ENCODE measurements around the gene NMRAL1. TPM values are rescaled to one million over a fixed set of nuclear protein-coding genes. Genes with fewer than 3 reads are reported as not detected.

Gene NMRAL1
- total and polyA plus RNA-seq, 2 experiments from 2014 or later: 37.4 to 44.2 TPM

DNA sequence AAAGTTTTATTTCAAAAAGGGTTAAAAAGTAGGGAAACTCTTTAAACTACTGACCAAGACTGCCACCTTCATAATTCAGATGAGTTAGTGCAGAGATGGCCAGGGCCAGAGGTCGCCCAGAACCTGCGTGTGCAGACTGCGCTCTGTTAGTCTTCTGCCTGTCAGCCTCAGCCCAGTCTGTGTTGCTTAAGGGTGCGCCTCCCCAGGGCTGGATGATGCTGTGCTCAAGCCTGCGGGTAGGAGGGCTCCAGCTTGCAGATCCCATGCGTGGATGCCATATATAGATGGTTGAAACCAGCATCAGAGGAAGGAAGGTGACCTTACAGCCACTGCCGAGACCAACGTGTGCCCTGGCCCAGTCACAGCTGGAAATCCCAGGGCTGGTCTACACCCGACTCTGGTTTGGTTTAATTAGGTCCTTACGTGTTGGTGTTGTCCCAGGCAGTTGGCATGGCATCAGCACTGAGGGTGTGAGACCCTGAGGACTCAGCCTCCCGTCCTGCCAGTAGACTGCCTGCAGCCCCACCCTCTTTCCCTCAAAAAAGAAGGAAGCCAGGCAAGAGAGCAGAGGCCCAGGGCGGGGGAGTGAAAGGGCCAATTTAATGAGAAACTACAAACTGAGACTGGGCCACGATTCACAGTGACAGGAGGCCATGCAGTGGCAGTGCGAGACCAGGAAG is 36.5 kb upstream of the NMRAL1 start:
- Histone ChIP-seq H3K79me2 (ENCODE audit: insufficient read depth) (peaks cover 3% of the 10 kb centered on the region; the same call in 1 of the 2 replicates), H4K20me1 (ENCODE audit: insufficient read depth) (no peaks in the 10 kb centered on the region), H3K36me3 (ENCODE audit: low read depth) (0 out of 2 replicates have a peak, but pooled peaks cover 4% of the 10 kb centered on the region), H3K4me1 (ENCODE audit: insufficient read depth) (no peaks in the 10 kb centered on the region), H3K4me3 (no peak overlapping the region), H3F3A (ENCODE audit: insufficient read depth) (no peaks in the 10 kb centered on the region), H2AFZ (no peak overlapping the region), H3K9ac (no peak overlapping the region), H3K27me3 (replicated peaks; ENCODE audit: insufficient read depth) (no peaks in the 10 kb centered on the region), H3K9me2 (ENCODE audit: insufficient read depth) (no peaks in the 10 kb centered on the region), H3K4me2 (ENCODE audit: unreplicated experiment) (no peak overlapping the region), H3K9me3 (ENCODE audit: low read depth) (no peaks in the 10 kb centered on the region), H3K27ac (no peak overlapping the region)
- DNase-seq: no peak
- in situ Hi-C loops (cut with MboI): no loop called here
- TF ChIP-seq EZH2 (IDR thresholded peaks at IDR 0.05; ENCODE audit: insufficient read depth, poor library complexity, severe bottlenecking): no peak
- TF ChIP-seq EZH2phosphoT487 (IDR thresholded peaks at IDR 0.05; ENCODE audit: insufficient read depth, low read depth): no peak
- WGBS, 2 experiments (ENCODE audit: low coverage in 1 of 2, low lambda C conversion rate in 2 of 2, missing lambda C conversion rate in 2 of 2): 55% methylated on average over 12 to 14 of the region's 14 CpGs

DNA sequence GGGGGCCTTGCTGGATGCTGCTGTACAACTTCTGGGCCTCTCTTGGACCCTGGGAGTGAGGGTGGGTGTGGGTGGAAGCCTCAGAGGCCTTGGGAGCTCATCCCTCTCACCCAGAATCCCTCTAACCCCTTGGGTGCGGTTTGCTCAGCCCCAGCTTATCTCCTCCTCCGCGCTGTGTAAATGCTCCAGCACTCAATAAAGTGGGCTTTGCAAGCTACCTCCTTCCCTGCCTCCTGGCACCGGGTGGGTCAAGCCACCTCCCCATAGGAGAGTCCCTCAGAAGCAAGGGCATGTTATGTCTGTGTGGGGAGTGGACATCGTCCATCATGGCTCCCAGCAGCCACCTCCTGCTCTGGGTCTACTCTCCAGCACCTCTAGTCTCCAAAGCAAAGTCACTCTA is 35.7 kb upstream of the NMRAL1 start:
- in situ Hi-C loops (cut with MboI): no loop called here
- Histone ChIP-seq H3K4me1 (ENCODE audit: insufficient read depth) (no peaks in the 10 kb centered on the region), H3K9me2 (ENCODE audit: insufficient read depth) (no peaks in the 10 kb centered on the region), H3F3A (ENCODE audit: insufficient read depth) (no peaks in the 10 kb centered on the region), H3K4me2 (ENCODE audit: unreplicated experiment) (no peak overlapping the region), H3K9ac (no peak overlapping the region), H2AFZ (no peak overlapping the region), H3K27me3 (replicated peaks; ENCODE audit: insufficient read depth) (no peaks in the 10 kb centered on the region), H3K9me3 (ENCODE audit: low read depth) (no peaks in the 10 kb centered on the region), H3K4me3 (no peak overlapping the region), H3K79me2 (ENCODE audit: insufficient read depth) (peaks cover 10% of the 10 kb centered on the region; the same call in 1 of the 2 replicates), H3K36me3 (ENCODE audit: low read depth) (0 out of 2 replicates have a peak, but pooled peaks cover 4% of the 10 kb centered on the region), H3K27ac (no peak overlapping the region), H4K20me1 (ENCODE audit: insufficient read depth) (no peaks in the 10 kb centered on the region)
- 76 to 77% methylated on average over 5 of the region's 5 CpGs for WGBS, 2 experiments (ENCODE audit: low coverage in 1 of 2, low lambda C conversion rate in 2 of 2, missing lambda C conversion rate in 2 of 2)
- TF ChIP-seq EZH2phosphoT487 (IDR thresholded peaks at IDR 0.05; ENCODE audit: insufficient read depth, low read depth) (no peak), EZH2 (IDR thresholded peaks at IDR 0.05; ENCODE audit: insufficient read depth, poor library complexity, severe bottlenecking) (no peak)
- no peak for DNase-seq

DNA sequence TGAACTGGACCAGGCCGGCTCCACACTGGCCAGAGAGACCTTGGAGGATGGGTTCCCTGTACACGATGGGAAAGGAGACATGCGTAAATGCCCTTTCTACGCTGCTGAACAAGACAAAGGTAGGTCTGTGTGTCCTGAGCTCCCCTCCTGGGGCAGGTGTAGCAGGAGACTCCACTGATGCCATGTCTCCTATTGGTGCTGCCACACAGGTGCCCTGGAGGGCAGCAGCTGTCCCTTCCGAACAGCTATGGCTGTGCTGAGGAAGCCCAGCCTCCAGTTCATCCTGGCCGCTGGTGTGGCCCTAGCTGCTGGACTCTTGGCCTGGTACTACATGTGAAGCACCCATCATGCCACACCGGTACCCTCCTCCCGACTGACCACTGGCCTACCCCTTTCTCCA is 35.0 kb upstream of the NMRAL1 start:
- TF ChIP-seq EZH2 (IDR thresholded peaks at IDR 0.05; ENCODE audit: insufficient read depth, poor library complexity, severe bottlenecking): no peak
- TF ChIP-seq EZH2phosphoT487 (IDR thresholded peaks at IDR 0.05; ENCODE audit: insufficient read depth, low read depth): no peak
- no peak overlapping the region for H3K9ac ChIP-seq
- no peaks in the 10 kb centered on the region for H3K9me3 ChIP-seq (ENCODE audit: low read depth)
- no peak overlapping the region for H3K27ac ChIP-seq
- WGBS, 2 experiments (ENCODE audit: low coverage in 1 of 2, low lambda C conversion rate in 2 of 2, missing lambda C conversion rate in 2 of 2): 97 to 98% methylated on average over 8 of the region's 8 CpGs
- H3K9me2 ChIP-seq (ENCODE audit: insufficient read depth): no peaks in the 10 kb centered on the region
- no peaks in the 10 kb centered on the region for H3K4me1 ChIP-seq (ENCODE audit: insufficient read depth)
- H3F3A ChIP-seq (ENCODE audit: insufficient read depth): no peaks in the 10 kb centered on the region
- DNase-seq: no peak
- H2AFZ ChIP-seq: no peak overlapping the region
- no peaks in the 10 kb centered on the region for H4K20me1 ChIP-seq (ENCODE audit: insufficient read depth)
- in situ Hi-C loops (cut with MboI): no loop called here
- H3K79me2 ChIP-seq (ENCODE audit: insufficient read depth): peaks cover 17% of the 10 kb centered on the region
- no peaks in the 10 kb centered on the region for H3K27me3 ChIP-seq (replicated peaks; ENCODE audit: insufficient read depth)
- H3K4me3 ChIP-seq: no peak overlapping the region
- H3K36me3 ChIP-seq (ENCODE audit: low read depth): 0 out of 2 replicates have a peak, but pooled peaks cover 4% of the 10 kb centered on the region
- H3K4me2 ChIP-seq (ENCODE audit: unreplicated experiment): no peak overlapping the region

DNA sequence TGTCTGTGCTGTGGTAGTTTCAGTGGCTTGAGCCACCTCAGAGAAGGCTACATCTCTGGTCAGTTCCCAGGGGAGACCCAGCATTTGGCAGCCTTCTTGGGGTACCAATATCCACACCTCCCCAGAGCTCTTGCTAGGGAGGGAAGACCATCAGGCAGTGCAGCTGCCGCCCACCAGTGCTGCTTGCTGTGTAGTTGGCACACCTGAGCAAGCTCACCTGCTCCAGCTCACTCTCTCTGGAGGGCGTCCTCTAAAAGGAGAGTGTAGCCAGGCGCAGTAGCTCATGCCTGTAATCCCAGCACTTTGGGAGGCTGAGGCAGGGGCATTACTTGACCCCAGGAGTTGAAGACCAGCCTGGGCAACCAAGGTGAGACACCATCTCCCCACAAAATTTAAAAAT is 34.4 kb upstream of the NMRAL1 start:
- in situ Hi-C loops (cut with MboI): no loop called here
- H4K20me1 ChIP-seq (ENCODE audit: insufficient read depth): no peaks in the 10 kb centered on the region
- no peak overlapping the region for H3K27ac ChIP-seq
- no peaks in the 10 kb centered on the region for H3K4me1 ChIP-seq (ENCODE audit: insufficient read depth)
- no peak overlapping the region for H3K4me2 ChIP-seq (ENCODE audit: unreplicated experiment)
- peaks cover 17% of the 10 kb centered on the region for H3K79me2 ChIP-seq (ENCODE audit: insufficient read depth)
- 94 to 96% methylated on average over 3 of the region's 3 CpGs for WGBS, 2 experiments (ENCODE audit: low coverage in 1 of 2, low lambda C conversion rate in 2 of 2, missing lambda C conversion rate in 2 of 2)
- no peaks in the 10 kb centered on the region for H3K9me3 ChIP-seq (ENCODE audit: low read depth)
- H3K27me3 ChIP-seq (replicated peaks; ENCODE audit: insufficient read depth): no peaks in the 10 kb centered on the region
- no peak for DNase-seq
- H3K36me3 ChIP-seq (ENCODE audit: low read depth): 0 out of 2 replicates have a peak, but pooled peaks cover 4% of the 10 kb centered on the region
- H3F3A ChIP-seq (ENCODE audit: insufficient read depth): no peaks in the 10 kb centered on the region
- no peak overlapping the region for H2AFZ ChIP-seq
- TF ChIP-seq EZH2phosphoT487 (IDR thresholded peaks at IDR 0.05; ENCODE audit: insufficient read depth, low read depth) (no peak), EZH2 (IDR thresholded peaks at IDR 0.05; ENCODE audit: insufficient read depth, poor library complexity, severe bottlenecking) (no peak)
- no peak overlapping the region for H3K4me3 ChIP-seq
- no peak overlapping the region for H3K9ac ChIP-seq
- no peaks in the 10 kb centered on the region for H3K9me2 ChIP-seq (ENCODE audit: insufficient read depth)
